Measurements from ENCODE around the gene TDRD7.

GRCh38 chr9:97411440-97411788 lies 482 bp upstream of the TDRD7 start:
- TF ChIP-seq EZH2 (IDR thresholded peaks at IDR 0.05) (no peak), POLR2AphosphoS5 (IDR thresholded peaks at IDR 0.05; ENCODE audit: borderline replicate concordance, low read depth, low read length) (no peak)

Measured in SK-N-MC (cell line).